ENCODE measurements around the gene PIGBOS1.

GRCh38 chr15:55290528-55291057 lies 28.3 kb downstream of the PIGBOS1 start:
- peak; percentile 91 for TF ChIP-seq CTCF (IDR thresholded peaks at IDR 0.05; ENCODE audit: insufficient read depth, low read depth, low read length)
- TF ChIP-seq EZH2 (IDR thresholded peaks at IDR 0.05; ENCODE audit: insufficient read depth, low read length), result no peak

Measured in astrocyte (in vitro differentiated cells and primary cell).